ENCODE data around the gene L3MBTL1. TPM values are rescaled to one million over a fixed set of nuclear protein-coding genes. Genes with fewer than 3 reads are reported as not detected.

The L3MBTL1 gene
- total and polyA plus RNA-seq, 7 experiments from 2014 or later = 0.74 to 24.7 (median 13.5) TPM

GRCh38 chr20:43560974-43561373 lies 53.5 kb downstream of the L3MBTL1 start:
- H3K4me1 ChIP-seq (ENCODE audit: control insufficient read depth in 2 of 2, insufficient read depth in 2 of 2, low read length in 2 of 2) = no peaks in the 10 kb centered on the region
- no peaks in the 10 kb centered on the region for H3K9me3 ChIP-seq (ENCODE audit: control insufficient read depth in 2 of 3, low read length in 3 of 3)
- H3K27me3 Mint-ChIP-seq = no peaks in the 10 kb centered on the region
- ATAC-seq (no peak), DNase-seq (no peak)
- H3K36me3 Mint-ChIP-seq = no peaks in the 10 kb centered on the region
- intact Hi-C loops (cut with micrococcal nuclease) = no loop called here
- POLR2A ChIA-PET = no interaction called here
- no peak overlapping the region for H3K4me3 Mint-ChIP-seq
- no peaks in the 10 kb centered on the region for H3K36me3 ChIP-seq (ENCODE audit: control insufficient read depth in 2 of 3, insufficient read depth in 3 of 3, low read length in 3 of 3)
- H3K4me3 ChIP-seq (ENCODE audit: low read length) = no peak overlapping the region
- H3K27ac Mint-ChIP-seq = no peak overlapping the region
- CTCF ChIA-PET = no interaction called here
- H3K27ac ChIP-seq (ENCODE audit: low read depth, low read length) = no peak overlapping the region
- H3K4me1 Mint-ChIP-seq = peaks cover 0 to 2% (median 0%) of the 10 kb centered on the region in 7 donors
- H3K27me3 ChIP-seq (ENCODE audit: control insufficient read depth in 2 of 2, insufficient read depth in 2 of 2, low read length in 2 of 2) = no peaks in the 10 kb centered on the region
- H3K9me3 Mint-ChIP-seq = no peaks in the 10 kb centered on the region

- no peaks in the 10 kb centered on the region for H3K36me3 ChIP-seq (ENCODE audit: control insufficient read depth in 2 of 3, insufficient read depth in 3 of 3, low read length in 3 of 3)
- Mint-ChIP-seq H3K27ac (no peak overlapping the region), H3K4me3 (no peak overlapping the region), H3K9me3 (no peaks in the 10 kb centered on the region), H3K27me3 (no peaks in the 10 kb centered on the region), H3K36me3 (no peaks in the 10 kb centered on the region), H3K4me1 (peaks cover 0 to 2% (median 0%) of the 10 kb centered on the region in 7 donors)
- H3K9me3 ChIP-seq (ENCODE audit: control insufficient read depth in 2 of 3, low read length in 3 of 3) = no peaks in the 10 kb centered on the region
- no peak for ATAC-seq
- no peaks in the 10 kb centered on the region for H3K27me3 ChIP-seq (ENCODE audit: control insufficient read depth in 2 of 2, insufficient read depth in 2 of 2, low read length in 2 of 2)
- H3K4me3 ChIP-seq (ENCODE audit: low read length) = no peak overlapping the region
- POLR2A ChIA-PET = no interaction called here
- H3K27ac ChIP-seq (ENCODE audit: low read depth, low read length) = no peak overlapping the region
- DNase-seq = no peak
- intact Hi-C loops (cut with micrococcal nuclease) = no loop called here
- H3K4me1 ChIP-seq (ENCODE audit: control insufficient read depth in 2 of 2, insufficient read depth in 2 of 2, low read length in 2 of 2) = no peaks in the 10 kb centered on the region
- CTCF ChIA-PET = no interaction called here
Observed at GRCh38 chr20:43563429-43563828, 55.9 kb downstream of the L3MBTL1 start.

GRCh38 chr20:43563991-43564390 lies 56.5 kb downstream of the L3MBTL1 start:
- ChIA-PET CTCF (no interaction called here), POLR2A (no interaction called here)
- Histone ChIP-seq H3K4me3 (ENCODE audit: low read length) (no peak overlapping the region), H3K9me3 (ENCODE audit: control insufficient read depth in 2 of 3, low read length in 3 of 3) (no peaks in the 10 kb centered on the region), H3K27me3 (ENCODE audit: control insufficient read depth in 2 of 2, insufficient read depth in 2 of 2, low read length in 2 of 2) (no peaks in the 10 kb centered on the region), H3K27ac (ENCODE audit: low read depth, low read length) (no peak overlapping the region), H3K4me1 (ENCODE audit: control insufficient read depth in 2 of 2, insufficient read depth in 2 of 2, low read length in 2 of 2) (no peaks in the 10 kb centered on the region), H3K36me3 (ENCODE audit: control insufficient read depth in 2 of 3, insufficient read depth in 3 of 3, low read length in 3 of 3) (no peaks in the 10 kb centered on the region)
- intact Hi-C loops (cut with micrococcal nuclease) = no loop called here
- Mint-ChIP-seq H3K27me3 (no peaks in the 10 kb centered on the region), H3K9me3 (peaks cover 0 to 1% (median 0%) of the 10 kb centered on the region in 11 donors), H3K36me3 (no peaks in the 10 kb centered on the region), H3K4me3 (no peak overlapping the region), H3K4me1 (peaks cover 0 to 1% (median 0%) of the 10 kb centered on the region in 7 donors), H3K27ac (no peak overlapping the region)
- ATAC-seq (no peak), DNase-seq (no peak)

- Mint-ChIP-seq H3K4me3 (no peak overlapping the region), H3K4me1 (peaks cover 0 to 1% (median 0%) of the 10 kb centered on the region in 7 donors), H3K9me3 (peaks cover 0 to 1% (median 0%) of the 10 kb centered on the region in 11 donors), H3K27ac (no peak overlapping the region), H3K36me3 (no peaks in the 10 kb centered on the region), H3K27me3 (no peaks in the 10 kb centered on the region)
- DNase-seq (no peak), ATAC-seq (no peak)
- Histone ChIP-seq H3K9me3 (ENCODE audit: control insufficient read depth in 2 of 3, low read length in 3 of 3) (no peaks in the 10 kb centered on the region), H3K4me3 (ENCODE audit: low read length) (no peak overlapping the region), H3K36me3 (ENCODE audit: control insufficient read depth in 2 of 3, insufficient read depth in 3 of 3, low read length in 3 of 3) (no peaks in the 10 kb centered on the region), H3K27me3 (ENCODE audit: control insufficient read depth in 2 of 2, insufficient read depth in 2 of 2, low read length in 2 of 2) (no peaks in the 10 kb centered on the region), H3K27ac (ENCODE audit: low read depth, low read length) (no peak overlapping the region), H3K4me1 (ENCODE audit: control insufficient read depth in 2 of 2, insufficient read depth in 2 of 2, low read length in 2 of 2) (no peaks in the 10 kb centered on the region)
- intact Hi-C loops (cut with micrococcal nuclease) = no loop called here
- ChIA-PET CTCF (no interaction called here), POLR2A (no interaction called here)
Observed at GRCh38 chr20:43564455-43564854, 57.0 kb downstream of the L3MBTL1 start.

GRCh38 chr20:43564993-43565757 lies 57.7 kb downstream of the L3MBTL1 start:
- intact Hi-C loops (cut with micrococcal nuclease) = no loop called here
- no peaks in the 10 kb centered on the region for H3K27me3 Mint-ChIP-seq

GRCh38 chr20:43565758-43566104 lies 58.2 kb downstream of the L3MBTL1 start:
- Mint-ChIP-seq H3K27me3 (no peaks in the 10 kb centered on the region), H3K9me3 (peaks cover 0 to 1% (median 0%) of the 10 kb centered on the region in 11 donors), H3K4me3 (no peak overlapping the region), H3K36me3 (no peaks in the 10 kb centered on the region), H3K4me1 (no peaks in the 10 kb centered on the region), H3K27ac (no peak overlapping the region)
- intact Hi-C loops (cut with micrococcal nuclease) = no loop called here
- H3K4me3 ChIP-seq (ENCODE audit: low read length) = no peak overlapping the region
- no peak for DNase-seq
- H3K36me3 ChIP-seq (ENCODE audit: control insufficient read depth in 2 of 3, insufficient read depth in 3 of 3, low read length in 3 of 3) = no peaks in the 10 kb centered on the region
- H3K27ac ChIP-seq (ENCODE audit: low read depth, low read length) = no peak overlapping the region
- ChIA-PET POLR2A (no interaction called here), CTCF (no interaction called here)
- H3K4me1 ChIP-seq (ENCODE audit: control insufficient read depth in 2 of 2, insufficient read depth in 2 of 2, low read length in 2 of 2) = no peaks in the 10 kb centered on the region
- H3K27me3 ChIP-seq (ENCODE audit: control insufficient read depth in 2 of 2, insufficient read depth in 2 of 2, low read length in 2 of 2) = no peaks in the 10 kb centered on the region
- no peak for ATAC-seq
- no peaks in the 10 kb centered on the region for H3K9me3 ChIP-seq (ENCODE audit: control insufficient read depth in 2 of 3, low read length in 3 of 3)

More at GRCh38 chr20:43564993-43565757, 57.7 kb downstream of the L3MBTL1 start:
- ATAC-seq = no peak
- Histone ChIP-seq H3K36me3 (ENCODE audit: control insufficient read depth in 2 of 3, insufficient read depth in 3 of 3, low read length in 3 of 3) (no peaks in the 10 kb centered on the region), H3K27me3 (ENCODE audit: control insufficient read depth in 2 of 2, insufficient read depth in 2 of 2, low read length in 2 of 2) (no peaks in the 10 kb centered on the region), H3K9me3 (ENCODE audit: control insufficient read depth in 2 of 3, low read length in 3 of 3) (no peaks in the 10 kb centered on the region), H3K27ac (ENCODE audit: low read depth, low read length) (no peak overlapping the region), H3K4me3 (ENCODE audit: low read length) (no peak overlapping the region), H3K4me1 (ENCODE audit: control insufficient read depth in 2 of 2, insufficient read depth in 2 of 2, low read length in 2 of 2) (no peaks in the 10 kb centered on the region)
- Mint-ChIP-seq H3K27ac (no peak overlapping the region), H3K4me3 (no peak overlapping the region), H3K4me1 (no peaks in the 10 kb centered on the region), H3K36me3 (no peaks in the 10 kb centered on the region), H3K9me3 (peaks cover 0 to 1% (median 0%) of the 10 kb centered on the region in 11 donors)
- POLR2A ChIA-PET = no interaction called here
- DNase-seq = no peak
- CTCF ChIA-PET = no interaction called here

- ATAC-seq (no peak), DNase-seq (no peak)
- Histone ChIP-seq H3K9me3 (ENCODE audit: control insufficient read depth in 2 of 3, low read length in 3 of 3) (no peaks in the 10 kb centered on the region), H3K4me3 (ENCODE audit: low read length) (no peak overlapping the region), H3K36me3 (ENCODE audit: control insufficient read depth in 2 of 3, insufficient read depth in 3 of 3, low read length in 3 of 3) (no peaks in the 10 kb centered on the region), H3K27ac (ENCODE audit: low read depth, low read length) (no peak overlapping the region), H3K27me3 (ENCODE audit: control insufficient read depth in 2 of 2, insufficient read depth in 2 of 2, low read length in 2 of 2) (no peaks in the 10 kb centered on the region), H3K4me1 (ENCODE audit: control insufficient read depth in 2 of 2, insufficient read depth in 2 of 2, low read length in 2 of 2) (no peaks in the 10 kb centered on the region)
- peaks cover 0 to 1% (median 0%) of the 10 kb centered on the region in 11 donors for H3K9me3 Mint-ChIP-seq
- no peaks in the 10 kb centered on the region for H3K36me3 Mint-ChIP-seq
- H3K4me1 Mint-ChIP-seq = no peaks in the 10 kb centered on the region
- no peak overlapping the region for H3K27ac Mint-ChIP-seq
- H3K27me3 Mint-ChIP-seq = no peaks in the 10 kb centered on the region
- POLR2A ChIA-PET = no interaction called here
- CTCF ChIA-PET = no interaction called here
- intact Hi-C loops (cut with micrococcal nuclease) = no loop called here
- H3K4me3 Mint-ChIP-seq = no peak overlapping the region
Observed at GRCh38 chr20:43567477-43567876, 60.0 kb downstream of the L3MBTL1 start.

Data from naive thymus-derived CD4-positive, alpha-beta T cell (primary cell).